HepG2 (cell line): ENCODE measurements around the gene TXNRD2. TPM values are rescaled to one million over a fixed set of nuclear protein-coding genes. Genes with fewer than 3 reads are reported as not detected.
A peak's percentile ranks its signal among the peaks of the same experiment; 100 is the strongest.

Experiments used
- FOXA1 ChIP-seq, 2 experiments: fragments of 450-650 bp in 1 of 2; sonication (generic) in 1 of 2; formaldehyde crosslinking in 1 of 2; IDR thresholded peaks; 2 replicates each; pipeline versions ENCODE4 v1.4.0 to v1.6.1; 2016 to 2020; ENCODE audit warnings: missing genetic modification reagents in 1 of 2
- GABPA ChIP-seq, 2 experiments: IDR thresholded peaks; 2 replicates each; pipeline ENCODE4 v1.6.1; 2011 to 2016; ENCODE audit warnings: low read depth in 2 of 2, low read length in 1 of 2, missing biosample characterization in 1 of 2, missing genetic modification characterization in 1 of 2
- HIC2 ChIP-seq: sonication (generic); formaldehyde crosslinking; IDR thresholded peaks from 2 replicates; pipeline ENCODE4 v1.9.0; 2022; ENCODE audit warnings: low read depth, missing genetic modification reagents
- HOMEZ ChIP-seq: IDR thresholded peaks from 2 replicates; pipeline ENCODE4 v1.6.1; 2016; ENCODE audit warnings: low read depth
- NFAT5 ChIP-seq: sonication (generic); formaldehyde crosslinking; IDR thresholded peaks from 2 replicates; pipeline ENCODE4 v1.4.0; 2020; ENCODE audit warnings: missing genetic modification reagents
- PLRG1 ChIP-seq: fragments of 450-650 bp; conservative IDR thresholded peaks from 2 replicates; pipeline ENCODE4 v1.6.1; 2016
- SAP130 ChIP-seq: IDR thresholded peaks from 2 replicates; pipeline ENCODE4 v1.6.1; 2016; ENCODE audit warnings: low read depth
- SP1 ChIP-seq, 2 experiments: fragments of 450-650 bp in 1 of 2; sonication (generic) in 1 of 2; formaldehyde crosslinking in 1 of 2; IDR thresholded peaks; 2 replicates each; pipeline versions ENCODE4 v1.4.0 to v1.6.1; 2016 to 2020; ENCODE audit warnings: missing genetic modification reagents in 1 of 2
- TFDP1 ChIP-seq: IDR thresholded peaks from 2 replicates; pipeline ENCODE4 v1.6.1; 2016; ENCODE audit warnings: missing compliant biosample characterization, missing genetic modification reagents, borderline replicate concordance
- ZFYVE20 ChIP-seq: sonication (generic); formaldehyde crosslinking; IDR thresholded peaks from 2 replicates; pipeline ENCODE4 v1.8.0; 2023; ENCODE audit warnings: low read depth, mild to moderate bottlenecking, moderate library complexity, missing genetic modification reagents, borderline replicate concordance
- ZIK1 ChIP-seq: sonication (generic); formaldehyde crosslinking; IDR thresholded peaks from 2 replicates; pipeline ENCODE4 v1.5.0; 2020; ENCODE audit warnings: mild to moderate bottlenecking, low read depth, missing genetic modification reagents, borderline replicate concordance
- ZNF296 ChIP-seq: sonication (generic); formaldehyde crosslinking; conservative IDR thresholded peaks from 2 replicates; pipeline ENCODE4 v1.5.0; 2020; ENCODE audit warnings: mild to moderate bottlenecking, missing genetic modification reagents
- ZNF687 ChIP-seq: sonication (generic); formaldehyde crosslinking; IDR thresholded peaks from 2 replicates; pipeline ENCODE4 v1.5.1; 2020; ENCODE audit warnings: mild to moderate bottlenecking, missing genetic modification reagents, moderate library complexity
- ZNF781 ChIP-seq: sonication (generic); formaldehyde crosslinking; IDR thresholded peaks from 2 replicates; pipeline ENCODE4 v1.5.1; 2020; ENCODE audit warnings: borderline replicate concordance, mild to moderate bottlenecking, missing genetic modification reagents; ENCODE audit errors: not compliant biosample characterization
- polyA plus RNA-seq, 8 experiments: library from polyadenylated mRNA; depleted of rRNA in 3 of 8; stranded (reverse) in 7 of 8; unstranded in 1 of 8; fragments of >200 nt; fragmentation: Illumina TruSeq in 4 of 8; extraction: Trizol in 4 of 8; gene quantifications; 2 replicates each; pipeline versions ENCODE4 v1.2.1 to v1.2.3, GENCODE V29; 2011 to 2016; ENCODE audit warnings: low read depth in 4 of 8, missing spikeins in 1 of 8, mixed read lengths in 1 of 8; ENCODE audit not compliant: insufficient read depth in 1 of 8
- total RNA-seq, 5 experiments: library from RNA; depleted of rRNA; stranded (reverse); fragments of >200 nt; fragmentation: Illumina TruSeq; extraction: Trizol; gene quantifications; 2 replicates each; pipeline ENCODE4 v1.2.3, GENCODE V29; 2016; ENCODE audit warnings: low read depth in 1 of 5

The TXNRD2 gene
- total and polyA plus RNA-seq, 2 of the 13 experiments (the other 11 are each of a cell fraction or from before 2014, with no cell fraction given), result 17.5 to 18.6 TPM

GRCh38 chr22:19957445-19957844 lies 15.8 kb upstream of the TXNRD2 start (continued):
- no peak for TF ChIP-seq FOXA1 (IDR thresholded peaks at IDR 0.05)
- TF ChIP-seq FOXA1 (CRISPR knock-in tag; IDR thresholded peaks at IDR 0.05), result peak; percentile 28; the same call in 1 of the 2 replicates
- peak; percentile 41 for TF ChIP-seq ZNF781 (CRISPR knock-in tag)
- TF ChIP-seq ZNF296, result no peak
- TF ChIP-seq HOMEZ (CRISPR knock-in tag), result no peak
- peak; percentile 47; the same call in 1 of the 2 replicates for TF ChIP-seq NFAT5 (CRISPR knock-in tag)
- 0 out of 2 replicates have a peak, but pooled peaks have one; percentile 26 for TF ChIP-seq HIC2 (CRISPR knock-in tag)
- no peak for TF ChIP-seq SAP130 (CRISPR knock-in tag)
- no peak for TF ChIP-seq ZIK1 (CRISPR knock-in tag)
- no peak for TF ChIP-seq ZFYVE20 (CRISPR knock-in tag)
- peak; percentile 34; the same call in 1 of the 2 replicates for TF ChIP-seq TFDP1 (CRISPR knock-in tag)
- TF ChIP-seq PLRG1, result no peak
- no peak for TF ChIP-seq SP1 (IDR thresholded peaks at IDR 0.05)
- TF ChIP-seq SP1 (CRISPR knock-in tag; IDR thresholded peaks at IDR 0.05), result 0 out of 2 replicates have a peak, but pooled peaks have one; percentile 30
- no peak for TF ChIP-seq GABPA (IDR thresholded peaks at IDR 0.05; ENCODE audit: low read depth, low read length)
- no peak for TF ChIP-seq GABPA (CRISPR knock-in tag; IDR thresholded peaks at IDR 0.05; ENCODE audit: low read depth)
- peak; percentile 90 for TF ChIP-seq ZNF687 (CRISPR knock-in tag)
